Suprapubic skin (tissue), 4 donors: ENCODE data around the gene CBLB. TPM values are rescaled to one million over a fixed set of nuclear protein-coding genes. Genes with fewer than 3 reads are reported as not detected.
A peak's percentile ranks its signal among the peaks of the same experiment; 100 is the strongest.

Experiments used
- DNase-seq, 2 donors: peaks; one replicate each; pipeline ENCODE4 v3.0.0-alpha.2; 2019; ENCODE audit warnings: low spot score in 2 of 2
- H3K27ac ChIP-seq: fragments of 200-600 bp; sonication (generic); one replicate; pipeline ENCODE4 v1.5.1; 2019
- H3K27me3 ChIP-seq: fragments of 200-600 bp; sonication (generic); one replicate; pipeline ENCODE4 v1.5.1; 2019
- H3K36me3 ChIP-seq: fragments of 200-600 bp; sonication (generic); one replicate; pipeline ENCODE4 v1.5.1; 2019
- H3K4me1 ChIP-seq: fragments of 200-600 bp; sonication (generic); one replicate; pipeline ENCODE4 v1.5.1; 2019
- H3K4me3 ChIP-seq: fragments of 200-600 bp; sonication (generic); one replicate; pipeline ENCODE4 v1.5.1; 2019; ENCODE audit warnings: mild to moderate bottlenecking
- H3K9me3 ChIP-seq: fragments of 200-600 bp; sonication (generic); one replicate; pipeline ENCODE4 v1.5.1; 2019
- EP300 ChIP-seq: sonication (generic); formaldehyde crosslinking; IDR thresholded peaks from one replicate; pipeline ENCODE4 v1.6.1; 2017; ENCODE audit warnings: antibody characterized with exemption
- POLR2A ChIP-seq, 2 donors: fragments of 450-650 bp; IDR thresholded peaks; one replicate each; pipeline ENCODE4 v1.6.1; 2017; ENCODE audit warnings: antibody characterized with exemption in 2 of 2, mild to moderate bottlenecking in 2 of 2, moderate library complexity in 2 of 2
- POLR2AphosphoS5 ChIP-seq, 3 donors: sonication (generic); formaldehyde crosslinking; IDR thresholded peaks; one replicate each; pipeline ENCODE4 v1.6.1; 2017; ENCODE audit warnings: antibody characterized with exemption in 3 of 3
- WGBS: methylation state at CpG from one replicate; pipeline ENCODE4 v1.1.5; 2018; 5-methylcytosine and 5-hydroxymethylcytosine counted together
- total RNA-seq, 4 donors: library from RNA; depleted of rRNA; stranded (reverse); fragments of >200 nt; gene quantifications; one replicate each; pipeline ENCODE4 v1.1.0, GENCODE V29; 2016
- TF ChIP-seq, protein P1 (sequence below), 2 donors: fragments of 200-600 bp in 1 of 2; fragments of 450-650 bp in 1 of 2; sonication (generic) in 1 of 2; IDR thresholded peaks; one replicate each; pipeline ENCODE4 v1.5.1; 2016 to 2019; ENCODE audit warnings: antibody characterized with exemption in 2 of 2, mild to moderate bottlenecking in 1 of 2, moderate library complexity in 1 of 2

The CBLB gene
- total RNA-seq, 4 donors from 2014 or later: 16.8 to 43.8 (median 25.2) TPM

DNA sequence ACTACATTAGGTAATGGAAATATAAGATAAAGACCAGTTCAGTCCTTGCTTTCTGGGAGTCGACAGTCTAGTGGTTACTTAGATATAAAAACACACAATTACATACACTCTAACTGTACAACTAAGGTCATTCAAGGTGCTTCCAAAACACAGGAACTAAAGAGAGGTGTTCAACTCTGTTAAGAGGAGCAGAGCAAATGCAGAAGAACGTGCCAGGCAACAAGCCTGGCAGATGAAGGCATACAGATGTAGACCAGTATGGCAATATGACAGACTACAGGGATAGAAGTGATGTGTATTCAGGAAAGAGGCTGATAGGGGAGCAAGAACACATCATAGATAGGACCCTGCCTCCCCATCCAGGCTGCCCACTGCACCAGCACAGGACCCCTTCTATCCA is 78.3 kb downstream of the CBLB start:
- WGBS: 58% methylated on average over 2 of the region's 2 CpGs
- TF ChIP-seq POLR2A (IDR thresholded peaks at IDR 0.05) (no peak), POLR2AphosphoS5 (IDR thresholded peaks at IDR 0.05) (no peak), EP300 (no peak)
- TF ChIP-seq, protein P1, sequence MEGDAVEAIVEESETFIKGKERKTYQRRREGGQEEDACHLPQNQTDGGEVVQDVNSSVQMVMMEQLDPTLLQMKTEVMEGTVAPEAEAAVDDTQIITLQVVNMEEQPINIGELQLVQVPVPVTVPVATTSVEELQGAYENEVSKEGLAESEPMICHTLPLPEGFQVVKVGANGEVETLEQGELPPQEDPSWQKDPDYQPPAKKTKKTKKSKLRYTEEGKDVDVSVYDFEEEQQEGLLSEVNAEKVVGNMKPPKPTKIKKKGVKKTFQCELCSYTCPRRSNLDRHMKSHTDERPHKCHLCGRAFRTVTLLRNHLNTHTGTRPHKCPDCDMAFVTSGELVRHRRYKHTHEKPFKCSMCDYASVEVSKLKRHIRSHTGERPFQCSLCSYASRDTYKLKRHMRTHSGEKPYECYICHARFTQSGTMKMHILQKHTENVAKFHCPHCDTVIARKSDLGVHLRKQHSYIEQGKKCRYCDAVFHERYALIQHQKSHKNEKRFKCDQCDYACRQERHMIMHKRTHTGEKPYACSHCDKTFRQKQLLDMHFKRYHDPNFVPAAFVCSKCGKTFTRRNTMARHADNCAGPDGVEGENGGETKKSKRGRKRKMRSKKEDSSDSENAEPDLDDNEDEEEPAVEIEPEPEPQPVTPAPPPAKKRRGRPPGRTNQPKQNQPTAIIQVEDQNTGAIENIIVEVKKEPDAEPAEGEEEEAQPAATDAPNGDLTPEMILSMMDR (IDR thresholded peaks at IDR 0.05): no peak

DNA sequence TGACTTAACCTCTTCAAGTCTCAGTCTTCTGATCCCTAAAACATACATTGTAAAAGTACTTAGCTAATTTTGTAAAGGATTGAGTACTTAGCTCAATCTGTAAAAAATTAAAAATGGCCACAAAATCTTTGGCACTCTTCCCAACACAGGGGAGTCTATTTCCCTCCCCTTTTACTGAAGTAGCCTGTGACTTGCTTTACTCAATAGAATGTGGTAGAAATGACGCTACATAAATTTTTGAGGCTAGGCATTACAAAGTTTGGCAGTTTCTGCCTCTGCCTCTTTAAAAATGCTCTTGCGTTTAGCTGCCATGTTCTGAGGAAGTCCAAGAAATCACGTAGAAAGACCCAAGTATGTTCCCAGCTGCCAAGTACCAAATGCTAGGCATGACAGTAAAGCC is 80.2 kb downstream of the CBLB start:
- Histone ChIP-seq H3K27me3 (no peaks in the 10 kb centered on the region), H3K4me3 (no peak overlapping the region), H3K27ac (no peak overlapping the region), H3K9me3 (no peaks in the 10 kb centered on the region), H3K36me3 (no peaks in the 10 kb centered on the region), H3K4me1 (peaks cover 18% of the 10 kb centered on the region)
- no peak for TF ChIP-seq POLR2A (IDR thresholded peaks at IDR 0.05)
- TF ChIP-seq EP300: no peak
- TF ChIP-seq, protein P1 (IDR thresholded peaks at IDR 0.05): no peak
- no peak for TF ChIP-seq POLR2AphosphoS5 (IDR thresholded peaks at IDR 0.05)
- no peak for DNase-seq
- 86% methylated on average over 3 of the region's 3 CpGs for WGBS

More for the DNA sequence above, 78.3 kb downstream of the CBLB start:
- Histone ChIP-seq H3K4me3 (no peak overlapping the region), H3K36me3 (no peaks in the 10 kb centered on the region), H3K9me3 (no peaks in the 10 kb centered on the region), H3K4me1 (peaks cover 18% of the 10 kb centered on the region), H3K27ac (peak overlapping the region; percentile 87), H3K27me3 (no peaks in the 10 kb centered on the region)
- no peak for DNase-seq

DNA sequence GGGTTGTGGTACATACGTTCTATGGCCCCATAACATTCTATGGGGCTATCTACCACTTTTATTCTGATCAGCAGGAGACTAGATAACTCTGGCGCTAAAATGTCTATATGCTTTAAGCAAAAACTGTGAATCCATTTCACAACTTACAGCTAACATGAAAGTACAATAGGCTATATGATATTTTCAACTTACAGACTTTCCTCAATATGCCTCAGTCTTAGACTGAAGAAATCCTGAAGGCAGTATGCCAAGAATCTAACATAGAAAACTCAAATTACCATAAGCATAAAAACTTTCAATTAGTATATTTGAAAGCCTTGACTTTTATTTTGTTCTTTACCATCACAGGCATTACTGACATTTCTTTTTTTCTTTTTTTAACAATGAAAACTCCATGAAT is 81.4 kb downstream of the CBLB start:
- 98% methylated on average over 2 of the region's 2 CpGs for WGBS
- H3K4me1 ChIP-seq: peaks cover 12% of the 10 kb centered on the region
- H3K27ac ChIP-seq: no peak overlapping the region

DNA sequence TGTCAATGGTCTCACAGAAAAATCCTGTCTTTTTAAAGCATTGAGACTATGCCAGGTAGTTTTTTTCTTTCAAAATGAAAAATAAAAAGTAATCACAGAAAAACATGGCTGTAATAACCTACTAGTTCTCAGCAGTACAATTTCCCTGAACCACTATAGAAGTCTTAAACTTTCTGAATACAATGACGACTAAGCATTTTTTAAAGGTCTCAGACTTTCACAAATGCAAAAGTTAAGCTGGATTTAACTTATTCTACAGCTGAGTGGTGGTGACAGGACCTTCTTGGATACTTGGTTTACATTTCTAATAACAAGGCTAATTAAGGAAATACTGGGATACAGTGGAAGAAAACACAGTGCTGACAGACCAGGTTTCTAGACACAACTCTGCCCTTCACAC is 81.8 kb downstream of the CBLB start:
- Histone ChIP-seq H3K27me3 (no peaks in the 10 kb centered on the region), H3K36me3 (no peaks in the 10 kb centered on the region), H3K4me1 (peaks cover 11% of the 10 kb centered on the region), H3K4me3 (no peak overlapping the region), H3K27ac (no peak overlapping the region), H3K9me3 (no peaks in the 10 kb centered on the region)
- TF ChIP-seq POLR2AphosphoS5 (IDR thresholded peaks at IDR 0.05): no peak
- TF ChIP-seq POLR2A (IDR thresholded peaks at IDR 0.05): no peak
- TF ChIP-seq EP300: no peak
- TF ChIP-seq, protein P1 (IDR thresholded peaks at IDR 0.05): no peak
- WGBS: 93% methylated on average over 1 of the region's 1 CpG
- DNase-seq: no peak

More for the DNA sequence above, 81.4 kb downstream of the CBLB start:
- Histone ChIP-seq H3K4me3 (no peak overlapping the region), H3K9me3 (no peaks in the 10 kb centered on the region), H3K36me3 (no peaks in the 10 kb centered on the region), H3K27me3 (no peaks in the 10 kb centered on the region)
- TF ChIP-seq, protein P1 (IDR thresholded peaks at IDR 0.05): no peak
- TF ChIP-seq EP300: no peak
- no peak for TF ChIP-seq POLR2AphosphoS5 (IDR thresholded peaks at IDR 0.05)
- TF ChIP-seq POLR2A (IDR thresholded peaks at IDR 0.05): no peak
- no peak for DNase-seq

DNA sequence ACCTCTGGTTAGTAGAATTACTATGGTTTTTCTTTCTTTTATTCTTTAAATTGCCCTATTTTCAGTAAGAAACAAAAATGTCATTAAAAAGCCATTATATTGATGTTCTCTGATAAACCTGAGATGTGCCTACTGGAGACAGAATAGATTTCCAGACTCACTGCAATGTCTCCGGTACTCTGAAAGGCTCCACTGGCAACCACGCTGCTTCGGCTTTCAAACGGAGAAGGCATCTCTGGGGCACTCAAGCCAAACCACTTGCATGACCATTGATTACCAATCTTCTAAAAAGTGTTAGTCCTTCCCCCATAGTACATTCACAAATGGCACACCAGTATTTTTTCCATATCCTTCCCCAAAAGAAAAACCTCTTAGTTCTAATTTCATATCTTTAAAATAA is 82.6 kb downstream of the CBLB start:
- Histone ChIP-seq H3K4me3 (no peak overlapping the region), H3K27ac (no peak overlapping the region), H3K27me3 (no peaks in the 10 kb centered on the region), H3K36me3 (no peaks in the 10 kb centered on the region), H3K9me3 (no peaks in the 10 kb centered on the region), H3K4me1 (peaks cover 8% of the 10 kb centered on the region)
- no peak for TF ChIP-seq POLR2A (IDR thresholded peaks at IDR 0.05)
- no peak for TF ChIP-seq POLR2AphosphoS5 (IDR thresholded peaks at IDR 0.05)
- TF ChIP-seq, protein P1 (IDR thresholded peaks at IDR 0.05): no peak
- TF ChIP-seq EP300: no peak
- DNase-seq: no peak
- 92% methylated on average over 4 of the region's 4 CpGs for WGBS
